ENCODE data around the gene TCF23. TPM values are rescaled to one million over a fixed set of nuclear protein-coding genes. Genes with fewer than 3 reads are reported as not detected.

Gene TCF23
- total RNA-seq, 1 donor from 2014 or later = not detected

- Mint-ChIP-seq H3K4me1 (ENCODE audit: low read depth) (no peaks in the 10 kb centered on the region), H3K27me3 (ENCODE audit: low read depth) (peaks cover 25% of the 10 kb centered on the region), H3K27ac (ENCODE audit: unreplicated experiment) (no peak overlapping the region), H3K9me3 (ENCODE audit: low read depth) (peaks cover 10% of the 10 kb centered on the region), H3K4me3 (ENCODE audit: unreplicated experiment) (no peak overlapping the region), H3K36me3 (ENCODE audit: low read depth) (peaks cover 1% of the 10 kb centered on the region)
- no peak for DNase-seq (ENCODE audit: low spot score)
- TF ChIP-seq CTCF (IDR thresholded peaks at IDR 0.05) = no peak
Measured at GRCh38 chr2:27145682-27146081, 3.1 kb upstream of the TCF23 start.

GRCh38 chr2:27147935-27148334 is 869 bp upstream of the TCF23 start:
- H3K36me3 Mint-ChIP-seq (ENCODE audit: low read depth) = peaks cover 1% of the 10 kb centered on the region
- no peak overlapping the region for H3K4me3 Mint-ChIP-seq (ENCODE audit: unreplicated experiment)
- no peak for TF ChIP-seq CTCF (IDR thresholded peaks at IDR 0.05)
- no peak overlapping the region for H3K27ac Mint-ChIP-seq (ENCODE audit: unreplicated experiment)
- H3K27me3 Mint-ChIP-seq (ENCODE audit: low read depth) = peaks cover 18% of the 10 kb centered on the region
- peak; percentile 20 for DNase-seq (ENCODE audit: low spot score)
- no peaks in the 10 kb centered on the region for H3K4me1 Mint-ChIP-seq (ENCODE audit: low read depth)
- peaks cover 6% of the 10 kb centered on the region for H3K9me3 Mint-ChIP-seq (ENCODE audit: low read depth)

- no peaks in the 10 kb centered on the region for H3K4me1 Mint-ChIP-seq (ENCODE audit: low read depth)
- H3K9me3 Mint-ChIP-seq (ENCODE audit: low read depth) = no peaks in the 10 kb centered on the region
- no peak for TF ChIP-seq CTCF (IDR thresholded peaks at IDR 0.05)
- H3K36me3 Mint-ChIP-seq (ENCODE audit: low read depth) = no peaks in the 10 kb centered on the region
- DNase-seq (ENCODE audit: low spot score) = peak; percentile 90
- H3K27me3 Mint-ChIP-seq (ENCODE audit: low read depth) = peaks cover 11% of the 10 kb centered on the region
- no peak overlapping the region for H3K27ac Mint-ChIP-seq (ENCODE audit: unreplicated experiment)
- H3K4me3 Mint-ChIP-seq (ENCODE audit: unreplicated experiment) = no peak overlapping the region
Measured at GRCh38 chr2:27149570-27150405, 984 bp downstream of the TCF23 start.

GRCh38 chr2:27150639-27151230 is 1.9 kb downstream of the TCF23 start:
- H3K4me1 Mint-ChIP-seq (ENCODE audit: low read depth) = no peaks in the 10 kb centered on the region
- TF ChIP-seq CTCF (IDR thresholded peaks at IDR 0.05) = no peak
- H3K4me3 Mint-ChIP-seq (ENCODE audit: unreplicated experiment) = no peak overlapping the region
- H3K36me3 Mint-ChIP-seq (ENCODE audit: low read depth) = no peaks in the 10 kb centered on the region
- H3K27me3 Mint-ChIP-seq (ENCODE audit: low read depth) = peaks cover 8% of the 10 kb centered on the region
- H3K9me3 Mint-ChIP-seq (ENCODE audit: low read depth) = no peaks in the 10 kb centered on the region
- no peak overlapping the region for H3K27ac Mint-ChIP-seq (ENCODE audit: unreplicated experiment)
- no peak for DNase-seq (ENCODE audit: low spot score)

GRCh38 chr2:27152102-27152795 is 3.4 kb downstream of the TCF23 start:
- Mint-ChIP-seq H3K27me3 (ENCODE audit: low read depth) (peaks cover 4% of the 10 kb centered on the region), H3K4me3 (ENCODE audit: unreplicated experiment) (no peak overlapping the region), H3K9me3 (ENCODE audit: low read depth) (no peaks in the 10 kb centered on the region), H3K27ac (ENCODE audit: unreplicated experiment) (no peak overlapping the region), H3K36me3 (ENCODE audit: low read depth) (no peaks in the 10 kb centered on the region), H3K4me1 (ENCODE audit: low read depth) (no peaks in the 10 kb centered on the region)
- DNase-seq (ENCODE audit: low spot score) = no peak
- TF ChIP-seq CTCF (IDR thresholded peaks at IDR 0.05) = no peak

Data from chondrocyte (in vitro differentiated cells).